ENCODE data around the gene URAD. TPM values are rescaled to one million over a fixed set of nuclear protein-coding genes. Genes with fewer than 3 reads are reported as not detected.
A peak's percentile ranks its signal among the peaks of the same experiment; 100 is the strongest.
"Not testable (repeated sequence)": the region's sequence is repeated elsewhere in the genome, so short reads cannot be mapped to it uniquely, and the experiment has no call there.

The URAD gene
- total RNA-seq (not detected), polyA plus RNA-seq (not detected)
- long read RNA-seq, donor 1, result 0 reads
- long read RNA-seq, donor 2, result 0 reads
- long read RNA-seq, donor 3, result 0 reads
- long read RNA-seq, donor 4, result 0 reads

GRCh38 chr13:27988520-27988919 lies at the start of gene URAD:
Gene URAD, minus strand, starts transcription at chr13:27988693. Its CDS starts 56 bp downstream, at chr13:27988637.
- intact Hi-C loops (cut with DNase I), result loop anchor here in 3 of 4 donors (5.0 to 10.0 kb wide), 4 partner anchors 154 to 626 kb away; no protein-coding TSS in a partner anchor

GRCh38 chr13:28037399-28037798 lies 48.9 kb upstream of the URAD start:
- H3K27ac ChIP-seq (ENCODE audit: low read length), result no peak overlapping the region
- no peak overlapping the region for H3K4me3 ChIP-seq (ENCODE audit: low read length)
- no peaks in the 10 kb centered on the region for H3K9me3 ChIP-seq (ENCODE audit: control insufficient read depth, low read length)
- H3K27me3 ChIP-seq (ENCODE audit: control insufficient read depth, insufficient read depth), result no peaks in the 10 kb centered on the region
- H3K4me1 ChIP-seq (ENCODE audit: control insufficient read depth, insufficient read depth, low read length), result no peaks in the 10 kb centered on the region
- DNase-seq, result no peak
- WGBS, result 65% methylated on average over 2 of the region's 2 CpGs
- intact Hi-C loops (cut with DNase I), result no loop called here
- no peak for ATAC-seq

More at GRCh38 chr13:27988520-27988919, at the start of gene URAD:
- H3K9me3 ChIP-seq (ENCODE audit: control insufficient read depth, low read length), result no peaks in the 10 kb centered on the region
- H3K4me1 ChIP-seq (ENCODE audit: control insufficient read depth, insufficient read depth, low read length), result no peaks in the 10 kb centered on the region
- no peak for DNase-seq
- ATAC-seq, result no peak
- H3K4me3 ChIP-seq (ENCODE audit: low read length), result no peak within 1 kb of the TSS
- peaks cover 2% of the 10 kb centered on the region for H3K27me3 ChIP-seq (ENCODE audit: control insufficient read depth, insufficient read depth)
- WGBS, result 75% methylated on average over 11 of the region's 11 CpGs
- no peak within 1 kb of the TSS for H3K27ac ChIP-seq (ENCODE audit: low read length)

- DNase-seq (no peak), ATAC-seq (no peak)
- intact Hi-C loops (cut with DNase I), result no loop called here
- H3K4me1 ChIP-seq (ENCODE audit: control insufficient read depth, insufficient read depth, low read length), result no peaks in the 10 kb centered on the region
- 67% methylated on average over 6 of the region's 6 CpGs for WGBS
- H3K27me3 ChIP-seq (ENCODE audit: control insufficient read depth, insufficient read depth), result no peaks in the 10 kb centered on the region
- no peaks in the 10 kb centered on the region for H3K9me3 ChIP-seq (ENCODE audit: control insufficient read depth, low read length)
- H3K4me3 ChIP-seq (ENCODE audit: low read length), result no peak overlapping the region
- no peak overlapping the region for H3K27ac ChIP-seq (ENCODE audit: low read length)
Observed at GRCh38 chr13:28035146-28035782, 46.8 kb upstream of the URAD start.

GRCh38 chr13:28033894-28034655 lies 45.6 kb upstream of the URAD start:
- Histone ChIP-seq H3K9me3 (ENCODE audit: control insufficient read depth, low read length) (no peaks in the 10 kb centered on the region), H3K4me1 (ENCODE audit: control insufficient read depth, insufficient read depth, low read length) (no peaks in the 10 kb centered on the region), H3K27ac (ENCODE audit: low read length) (no peak overlapping the region), H3K27me3 (ENCODE audit: control insufficient read depth, insufficient read depth) (no peaks in the 10 kb centered on the region), H3K4me3 (ENCODE audit: low read length) (no peak overlapping the region)
- no peak for DNase-seq
- 84% methylated on average over 8 of the region's 8 CpGs for WGBS
- no peak for ATAC-seq
- intact Hi-C loops (cut with DNase I), result no loop called here

- ATAC-seq; H3K27ac ChIP-seq (ENCODE audit: low read length); H3K27me3 ChIP-seq (ENCODE audit: control insufficient read depth, insufficient read depth); H3K9me3 ChIP-seq (ENCODE audit: control insufficient read depth, low read length); DNase-seq; H3K4me3 ChIP-seq (ENCODE audit: low read length); H3K4me1 ChIP-seq (ENCODE audit: control insufficient read depth, insufficient read depth, low read length); intact Hi-C loops (cut with DNase I): not testable (repeated sequence)
- WGBS, result 85% methylated on average over 1 of the region's 1 CpG
Observed at GRCh38 chr13:28032438-28032837, 43.9 kb upstream of the URAD start.

GRCh38 chr13:28031896-28032288 lies 43.4 kb upstream of the URAD start:
- no peaks in the 10 kb centered on the region for H3K9me3 ChIP-seq (ENCODE audit: control insufficient read depth, low read length)
- no peak for DNase-seq
- H3K4me1 ChIP-seq (ENCODE audit: control insufficient read depth, insufficient read depth, low read length), result no peaks in the 10 kb centered on the region
- no peak overlapping the region for H3K27ac ChIP-seq (ENCODE audit: low read length)
- ATAC-seq, result no peak
- H3K4me3 ChIP-seq (ENCODE audit: low read length), result no peak overlapping the region
- 77% methylated on average over 5 of the region's 5 CpGs for WGBS
- no peaks in the 10 kb centered on the region for H3K27me3 ChIP-seq (ENCODE audit: control insufficient read depth, insufficient read depth)
- intact Hi-C loops (cut with DNase I), result no loop called here

GRCh38 chr13:28031220-28031895 lies 42.9 kb upstream of the URAD start:
- H3K9me3 ChIP-seq (ENCODE audit: control insufficient read depth, low read length), result no peaks in the 10 kb centered on the region
- intact Hi-C loops (cut with DNase I), result no loop called here
- ATAC-seq (peak; percentile 24 to 41), DNase-seq (peak; percentile 20 to 74 (median 59))
- H3K4me3 ChIP-seq (ENCODE audit: low read length), result no peak overlapping the region
- H3K27ac ChIP-seq (ENCODE audit: low read length), result no peak overlapping the region
- H3K27me3 ChIP-seq (ENCODE audit: control insufficient read depth, insufficient read depth), result no peaks in the 10 kb centered on the region
- no peaks in the 10 kb centered on the region for H3K4me1 ChIP-seq (ENCODE audit: control insufficient read depth, insufficient read depth, low read length)
- WGBS, result 79% methylated on average over 10 of the region's 10 CpGs

- ATAC-seq, result no peak
- H3K9me3 ChIP-seq (ENCODE audit: control insufficient read depth, low read length), result no peaks in the 10 kb centered on the region
- H3K27ac ChIP-seq (ENCODE audit: low read length), result no peak overlapping the region
- no peaks in the 10 kb centered on the region for H3K4me1 ChIP-seq (ENCODE audit: control insufficient read depth, insufficient read depth, low read length)
- H3K27me3 ChIP-seq (ENCODE audit: control insufficient read depth, insufficient read depth), result no peaks in the 10 kb centered on the region
- intact Hi-C loops (cut with DNase I), result no loop called here
- DNase-seq, result no peak
- H3K4me3 ChIP-seq (ENCODE audit: low read length), result no peak overlapping the region
- 83% methylated on average over 8 of the region's 8 CpGs for WGBS
Observed at GRCh38 chr13:28027607-28028364, 39.3 kb upstream of the URAD start.

- Histone ChIP-seq H3K9me3 (ENCODE audit: control insufficient read depth, low read length) (no peaks in the 10 kb centered on the region), H3K27me3 (ENCODE audit: control insufficient read depth, insufficient read depth) (no peaks in the 10 kb centered on the region), H3K4me3 (ENCODE audit: low read length) (no peak overlapping the region), H3K4me1 (ENCODE audit: control insufficient read depth, insufficient read depth, low read length) (no peaks in the 10 kb centered on the region), H3K27ac (ENCODE audit: low read length) (no peak overlapping the region)
- no peak for ATAC-seq
- no peak for DNase-seq
- intact Hi-C loops (cut with DNase I), result no loop called here
Observed at GRCh38 chr13:28027071-28027470, 38.6 kb upstream of the URAD start.

- ATAC-seq (no peak), DNase-seq (no peak)
- Histone ChIP-seq H3K9me3 (ENCODE audit: control insufficient read depth, low read length) (no peaks in the 10 kb centered on the region), H3K4me3 (ENCODE audit: low read length) (no peak overlapping the region), H3K27ac (ENCODE audit: low read length) (no peak overlapping the region), H3K4me1 (ENCODE audit: control insufficient read depth, insufficient read depth, low read length) (no peaks in the 10 kb centered on the region), H3K27me3 (ENCODE audit: control insufficient read depth, insufficient read depth) (no peaks in the 10 kb centered on the region)
- 92% methylated on average over 9 of the region's 9 CpGs for WGBS
- intact Hi-C loops (cut with DNase I), result no loop called here
Observed at GRCh38 chr13:28026508-28026907, 38.0 kb upstream of the URAD start.
